CD14-positive monocyte (primary cell): ENCODE measurements around the gene AMD1. TPM values are rescaled to one million over a fixed set of nuclear protein-coding genes. Genes with fewer than 3 reads are reported as not detected.

ENCODE experiments used
- DNase-seq, 3 donors: peaks; one replicate each; pipeline ENCODE4 v3.0.0-alpha.2; 2011 to 2022
- H2AFZ ChIP-seq: 2 replicates; pipeline ENCODE4 v1.6.0; 2012; ENCODE audit warnings: mild to moderate bottlenecking, low read depth, low read length, inconsistent platforms; ENCODE audit not compliant: insufficient read depth, poor library complexity, severe bottlenecking
- H3K27ac ChIP-seq, 2 donors: 1 replicate in 1 of 2; 2 replicates in 1 of 2; pipeline ENCODE4 v1.5.1; 2012 to 2013; ENCODE audit warnings: low read length in 2 of 2, control low read depth in 1 of 2, inconsistent platforms in 1 of 2, low read depth in 1 of 2, mild to moderate bottlenecking in 1 of 2
- H3K27me3 ChIP-seq, 2 donors: one replicate each; pipeline versions ENCODE4 v1.6.0 to v1.6.1; 2011 to 2013; ENCODE audit warnings: low read length in 2 of 2; ENCODE audit not compliant: control insufficient read depth in 2 of 2, insufficient read depth in 2 of 2
- H3K36me3 ChIP-seq, 2 donors: replicated peaks in 1 of 2; 1 replicate in 1 of 2; 2 replicates in 1 of 2; pipeline versions ENCODE4 v1.5.1 to v1.6.1; 2012 to 2013; ENCODE audit warnings: low read length in 2 of 2, control low read depth in 1 of 2, inconsistent platforms in 1 of 2, mild to moderate bottlenecking in 1 of 2; ENCODE audit not compliant: insufficient read depth in 2 of 2, control insufficient read depth in 1 of 2
- H3K4me1 ChIP-seq, 2 donors: 1 replicate in 1 of 2; 2 replicates in 1 of 2; pipeline versions ENCODE4 v1.5.1 to v1.6.1; 2012 to 2013; ENCODE audit warnings: low read length in 2 of 2, control low read depth in 1 of 2, inconsistent platforms in 1 of 2, mild to moderate bottlenecking in 1 of 2, moderate library complexity in 1 of 2; ENCODE audit not compliant: insufficient read depth in 2 of 2, control insufficient read depth in 1 of 2
- H3K4me2 ChIP-seq: replicated peaks from 2 replicates; pipeline ENCODE3; 2012; ENCODE audit warnings: low read length, moderate library complexity, mild to moderate bottlenecking; ENCODE audit not compliant: poor library complexity, severe bottlenecking; ENCODE audit errors: extremely low read depth
- H3K4me3 ChIP-seq, 3 experiments: fragments of 200-600 bp in 1 of 3; sonication (generic) in 1 of 3; replicated peaks in 1 of 3; 1 replicate in 2 of 3; 2 replicates in 1 of 3; pipeline ENCODE4 v1.5.1; 2011 to 2013; ENCODE audit warnings: low read length in 3 of 3, mild to moderate bottlenecking in 3 of 3, control low read depth in 2 of 3, low read depth in 2 of 3, inconsistent platforms in 1 of 3, moderate library complexity in 1 of 3
- H3K79me2 ChIP-seq: 2 replicates; pipeline ENCODE4 v1.6.0; 2012; ENCODE audit warnings: mild to moderate bottlenecking, control low read depth, inconsistent platforms, low read length, moderate library complexity; ENCODE audit not compliant: insufficient read depth
- H3K9ac ChIP-seq: 2 replicates; pipeline ENCODE4 v1.6.0; 2017; ENCODE audit warnings: low read length, mild to moderate bottlenecking; ENCODE audit not compliant: insufficient read depth, poor library complexity, severe bottlenecking
- H3K9me3 ChIP-seq, 2 donors: replicated peaks in 1 of 2; 1 replicate in 1 of 2; 2 replicates in 1 of 2; pipeline versions ENCODE4 v1.5.1 to v1.6.1; 2012 to 2013; ENCODE audit warnings: low read length in 2 of 2, control low read depth in 1 of 2; ENCODE audit not compliant: control insufficient read depth in 1 of 2, insufficient read depth in 1 of 2
- H4K20me1 ChIP-seq: 2 replicates; pipeline ENCODE4 v1.6.0; 2012; ENCODE audit warnings: mild to moderate bottlenecking, low read length, control low read depth, moderate library complexity; ENCODE audit not compliant: insufficient read depth
- H3K27ac Mint-ChIP-seq, 7 donors: one replicate each; pipeline ENCODE4 v1.8.0; 2020; ENCODE audit warnings: mild to moderate bottlenecking in 7 of 7, mixed read lengths in 7 of 7, moderate library complexity in 6 of 7, inconsistent platforms in 2 of 7
- H3K27me3 Mint-ChIP-seq, 3 donors: one replicate each; pipeline ENCODE4 v1.8.0; 2021 to 2022; ENCODE audit warnings: low read depth in 3 of 3, mild to moderate bottlenecking in 3 of 3, mixed read lengths in 3 of 3, moderate library complexity in 3 of 3, inconsistent platforms in 1 of 3
- H3K36me3 Mint-ChIP-seq, 2 donors: one replicate each; pipeline ENCODE4 v1.8.0; 2020; ENCODE audit warnings: mixed read lengths in 2 of 2, inconsistent platforms in 1 of 2, mild to moderate bottlenecking in 1 of 2
- H3K4me1 Mint-ChIP-seq: one replicate; pipeline ENCODE4 v1.8.0; 2020; ENCODE audit warnings: mild to moderate bottlenecking, mixed read lengths
- H3K4me3 Mint-ChIP-seq, 2 donors: one replicate each; pipeline ENCODE4 v1.8.0; 2020; ENCODE audit warnings: mild to moderate bottlenecking in 2 of 2, mixed read lengths in 2 of 2, moderate library complexity in 1 of 2
- H3K9me3 Mint-ChIP-seq, 7 donors: one replicate each; pipeline ENCODE4 v1.8.0; 2020 to 2022; ENCODE audit warnings: mixed read lengths in 7 of 7, mild to moderate bottlenecking in 6 of 7, moderate library complexity in 6 of 7, inconsistent platforms in 2 of 7
- CTCF ChIP-seq: fragments of 200-600 bp; IDR thresholded peaks from one replicate; pipeline ENCODE4 v1.8.0; 2022; ENCODE audit warnings: antibody characterized with exemption, mild to moderate bottlenecking
- WGBS: methylation state at CpG from one replicate; pipeline ENCODE4 v1.1.5; 2013; ENCODE audit warnings: missing lambda C conversion rate; ENCODE audit not compliant: insufficient coverage; 5-methylcytosine and 5-hydroxymethylcytosine counted together
- intact Hi-C, 2 donors: fragments of 100-400 bp; cut with micrococcal nuclease; formaldehyde crosslinking; loops; one replicate each; pipeline versions ENCODE4 v1.15.0 to v1.15.1; 2023
- polyA plus RNA-seq, 3 donors: library from polyadenylated mRNA; depleted of rRNA in 1 of 3; unstranded in 2 of 3; stranded (reverse) in 1 of 3; fragments of 300-500 nt in 2 of 3; fragments of >200 nt in 1 of 3; fragmentation: Illumina TruSeq in 2 of 3; gene quantifications; 1 replicate in 2 of 3; 2 replicates in 1 of 3; pipeline ENCODE4 v1.2.3, GENCODE V29; 2012 to 2021

AMD1 gene
- polyA plus RNA-seq, 3 donors: 35.0 to 60.5 (median 45.3) TPM

DNA sequence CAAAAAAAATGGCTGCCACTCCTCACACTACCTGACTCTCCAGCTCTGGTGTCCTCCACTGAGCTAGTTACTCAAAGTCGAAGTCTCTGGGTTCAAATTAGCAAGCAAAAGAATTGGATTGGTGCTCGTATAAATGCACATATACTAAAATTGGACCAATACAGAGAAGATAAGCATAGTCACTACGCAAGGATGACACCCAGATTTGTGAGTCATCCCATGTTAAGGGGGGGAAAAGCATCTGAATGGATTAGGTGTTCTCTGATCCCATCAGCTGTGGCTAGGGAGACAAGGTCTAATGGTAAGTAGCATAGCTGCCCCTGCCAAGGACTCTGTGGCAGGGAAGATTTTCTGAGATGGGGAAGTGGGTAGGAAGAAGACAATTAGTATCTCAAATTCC, 18.3 kb upstream of the AMD1 start:
- WGBS: 100% methylated on average over 1 of the region's 3 CpGs
- Histone ChIP-seq H3K4me1 (peaks cover 26 to 48% of the 10 kb centered on the region in 2 donors), H3K79me2 (peaks cover 3% of the 10 kb centered on the region), H3K27me3 (no peaks in the 10 kb centered on the region), H3K27ac (no peak overlapping the region), H3K36me3 (no peaks in the 10 kb centered on the region), H3K4me3 (no peak overlapping the region), H3K4me2 (no peak overlapping the region), H2AFZ (no peak overlapping the region), H3K9me3 (no peaks in the 10 kb centered on the region), H3K9ac (no peak overlapping the region), H4K20me1 (no peaks in the 10 kb centered on the region)
- intact Hi-C loops: no loop called here
- TF ChIP-seq CTCF: no peak
- Mint-ChIP-seq H3K36me3 (peaks cover 2 to 6% of the 10 kb centered on the region in 2 donors), H3K27me3 (no peaks in the 10 kb centered on the region), H3K9me3 (peaks cover 0 to 2% (median 0%) of the 10 kb centered on the region in 7 donors), H3K4me3 (no peak overlapping the region), H3K27ac (peak overlapping the region in 3 of 7 donors; percentile 12 to 66 (median 40)), H3K4me1 (peaks cover 38% of the 10 kb centered on the region)
- peak in 1 of 3 donors; percentile 17 for DNase-seq

DNA sequence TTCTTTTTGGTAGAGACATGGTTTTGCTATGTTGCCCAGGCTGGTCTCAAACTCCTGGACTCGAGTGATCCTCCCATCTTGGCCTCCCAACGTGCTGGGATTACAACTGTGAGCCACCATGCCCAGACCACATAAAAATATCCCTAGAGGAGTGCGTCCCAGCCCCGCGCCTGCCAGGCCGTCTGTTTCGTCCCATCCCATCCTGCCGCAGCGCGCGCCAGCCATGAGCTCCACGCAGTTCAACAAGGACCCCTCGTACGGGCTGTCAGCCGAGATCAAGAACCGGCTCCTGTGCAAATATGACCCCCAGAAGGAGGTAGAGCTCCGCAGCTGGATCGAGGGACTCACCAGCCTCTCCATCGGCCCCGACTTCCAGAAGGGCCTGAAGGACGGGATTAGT, 16.6 kb upstream of the AMD1 start:
- peaks cover 24 to 41% of the 10 kb centered on the region in 2 donors for H3K4me1 ChIP-seq
- 97% methylated on average over 21 of the region's 21 CpGs for WGBS
- H3K4me2 ChIP-seq: no peak overlapping the region
- H3K9ac ChIP-seq: no peak overlapping the region
- no peaks in the 10 kb centered on the region for H4K20me1 ChIP-seq
- H3K9me3 ChIP-seq: no peaks in the 10 kb centered on the region
- Mint-ChIP-seq H3K4me1 (peaks cover 32% of the 10 kb centered on the region), H3K9me3 (peaks cover 0 to 2% (median 0%) of the 10 kb centered on the region in 7 donors), H3K36me3 (peaks cover 2 to 6% of the 10 kb centered on the region in 2 donors), H3K27ac (peak overlapping the region in 2 of 7 donors; percentile 2 to 21), H3K27me3 (peaks cover 0 to under 1% (median 0%) of the 10 kb centered on the region in 3 donors), H3K4me3 (no peak overlapping the region)
- no peak overlapping the region for H2AFZ ChIP-seq
- TF ChIP-seq CTCF: no peak
- peaks cover 3% of the 10 kb centered on the region for H3K79me2 ChIP-seq
- intact Hi-C loops: no loop called here
- no peak overlapping the region for H3K27ac ChIP-seq
- no peaks in the 10 kb centered on the region for H3K36me3 ChIP-seq
- H3K27me3 ChIP-seq: no peaks in the 10 kb centered on the region
- no peak for DNase-seq
- H3K4me3 ChIP-seq: no peak overlapping the region
